Muscle layer of colon (tissue), 2 donors: ENCODE data around the gene LRRC7.

Source experiments
- H3K27ac ChIP-seq: one replicate; pipeline ENCODE4 v1.7.0; 2013; ENCODE audit warnings: low read depth, mild to moderate bottlenecking, low read length, moderate library complexity
- H3K27me3 ChIP-seq, 2 donors: one replicate each; pipeline ENCODE4 v1.7.0; 2013; ENCODE audit warnings: low read length in 2 of 2, mild to moderate bottlenecking in 2 of 2; ENCODE audit not compliant: insufficient read depth in 2 of 2, control insufficient read depth in 1 of 2
- H3K36me3 ChIP-seq: one replicate; pipeline ENCODE4 v1.7.0; 2013; ENCODE audit warnings: mild to moderate bottlenecking, low read length; ENCODE audit not compliant: insufficient read depth
- H3K4me1 ChIP-seq: one replicate; pipeline ENCODE4 v1.7.0; 2013; ENCODE audit warnings: mild to moderate bottlenecking, low read length; ENCODE audit not compliant: insufficient read depth
- H3K4me3 ChIP-seq, 2 donors: one replicate each; pipeline ENCODE4 v1.7.0; 2013; ENCODE audit warnings: low read length in 2 of 2, low read depth in 1 of 2, mild to moderate bottlenecking in 1 of 2, moderate library complexity in 1 of 2
- H3K9ac ChIP-seq: one replicate; pipeline ENCODE4 v1.7.0; 2013; ENCODE audit warnings: low read length
- H3K9me3 ChIP-seq: one replicate; pipeline ENCODE4 v1.7.0; 2013; ENCODE audit warnings: mild to moderate bottlenecking, low read length
- donor health status: abdominal sarcoma.
- donor health status: Adenocarcinoma of cecum.

LRRC7 gene

DNA sequence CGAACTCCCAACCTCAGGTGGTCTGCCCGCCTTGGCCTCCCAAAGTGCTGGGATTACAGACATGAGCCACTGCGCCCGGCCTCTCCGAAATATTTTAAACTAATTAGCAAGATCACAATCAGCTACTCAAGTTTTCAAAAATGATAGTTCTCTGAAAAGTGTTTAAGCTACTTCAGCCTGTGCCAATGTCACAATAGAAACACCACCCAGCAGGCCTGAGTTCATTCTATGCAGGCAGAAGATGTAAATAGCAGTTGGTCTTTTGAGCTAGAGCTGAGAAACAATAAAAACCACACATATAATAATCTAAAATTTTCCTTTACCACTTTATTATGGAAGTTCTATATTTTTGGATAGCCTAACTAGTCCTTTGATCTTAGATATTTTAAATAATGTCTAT, 541.5 kb downstream of the LRRC7 start:
- H3K4me3 ChIP-seq = no peak overlapping the region
- no peak overlapping the region for H3K9ac ChIP-seq
- H3K27ac ChIP-seq = no peak overlapping the region

DNA sequence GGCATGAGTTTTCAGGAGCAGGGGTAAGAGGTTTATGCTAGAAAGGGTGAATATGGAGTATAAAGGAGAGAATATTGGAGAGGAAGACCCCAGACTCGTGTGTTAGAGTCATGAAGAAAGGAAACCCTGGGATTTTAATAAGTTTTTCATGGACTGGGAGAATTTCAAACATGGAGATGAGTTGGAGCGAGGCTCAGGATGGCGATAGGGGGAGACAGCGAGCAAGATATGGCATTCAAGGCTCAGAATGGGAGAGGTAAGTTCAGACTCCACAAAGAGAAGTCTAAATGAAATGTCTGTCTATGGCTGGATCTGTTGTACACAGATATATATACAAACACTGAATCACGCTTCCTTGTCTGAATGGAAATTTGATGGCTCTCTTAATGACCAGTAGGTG, 545.1 kb downstream of the LRRC7 start:
- Histone ChIP-seq H3K9me3 (no peaks in the 10 kb centered on the region), H3K36me3 (no peaks in the 10 kb centered on the region), H3K9ac (no peak overlapping the region), H3K4me1 (no peaks in the 10 kb centered on the region), H3K27ac (no peak overlapping the region), H3K27me3 (no peaks in the 10 kb centered on the region), H3K4me3 (no peak overlapping the region)

More for the DNA sequence above, 541.5 kb downstream of the LRRC7 start:
- Histone ChIP-seq H3K9me3 (no peaks in the 10 kb centered on the region), H3K36me3 (no peaks in the 10 kb centered on the region), H3K4me1 (no peaks in the 10 kb centered on the region), H3K27me3 (no peaks in the 10 kb centered on the region)

- no peak overlapping the region for H3K9ac ChIP-seq
- H3K4me1 ChIP-seq = no peaks in the 10 kb centered on the region
- H3K4me3 ChIP-seq = no peak overlapping the region
- H3K27ac ChIP-seq = no peak overlapping the region
- no peaks in the 10 kb centered on the region for H3K9me3 ChIP-seq
- no peaks in the 10 kb centered on the region for H3K27me3 ChIP-seq
- H3K36me3 ChIP-seq = no peaks in the 10 kb centered on the region
Observed at GRCh38 chr1:70115315-70115714, 547.6 kb downstream of the LRRC7 start.

DNA sequence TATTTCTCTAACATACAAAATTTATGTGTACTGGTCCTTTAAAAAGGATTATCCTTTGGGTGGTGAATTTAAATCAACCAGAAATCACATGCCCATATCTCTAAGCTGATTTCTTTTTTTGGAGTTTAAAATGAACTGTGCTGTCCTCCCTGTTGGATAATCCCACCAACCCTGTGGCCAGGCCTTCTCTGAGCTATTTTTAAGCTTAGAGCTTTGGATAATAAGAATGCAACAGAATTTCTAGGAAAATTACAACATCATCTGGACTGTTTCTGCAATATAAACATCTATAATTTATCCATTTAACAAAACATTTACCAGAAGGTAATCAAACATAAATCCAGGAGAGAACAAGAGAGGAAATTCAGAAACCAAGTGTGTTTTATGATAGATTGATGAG, 549.3 kb downstream of the LRRC7 start:
- H3K9me3 ChIP-seq = no peaks in the 10 kb centered on the region

DNA sequence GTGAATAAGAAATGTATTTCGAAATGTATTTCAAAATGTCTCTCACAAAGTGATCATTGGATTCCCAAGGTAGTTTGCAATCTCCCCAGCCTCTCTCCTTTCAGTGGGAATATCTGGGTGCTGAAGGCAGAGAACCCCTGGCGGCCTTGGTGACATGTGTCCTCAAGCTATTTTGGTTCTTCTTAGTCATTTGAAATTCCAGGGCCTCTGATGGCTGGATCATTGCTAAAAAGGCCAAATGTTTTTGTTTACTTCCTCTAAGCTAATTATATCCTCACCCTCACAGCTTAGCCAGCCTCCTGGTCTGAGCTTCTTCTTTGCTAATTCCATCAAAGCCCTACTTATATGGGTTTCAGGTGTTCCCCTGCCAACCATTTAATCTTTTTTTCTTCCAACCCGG, 566.4 kb downstream of the LRRC7 start:
- no peak overlapping the region for H3K27ac ChIP-seq

More for the DNA sequence above, 549.3 kb downstream of the LRRC7 start:
- Histone ChIP-seq H3K9ac (no peak overlapping the region), H3K4me1 (no peaks in the 10 kb centered on the region), H3K27me3 (no peaks in the 10 kb centered on the region), H3K4me3 (no peak overlapping the region), H3K27ac (no peak overlapping the region), H3K36me3 (no peaks in the 10 kb centered on the region)

GRCh38 chr1:70140343-70140742, 572.6 kb downstream of the LRRC7 start:
- Histone ChIP-seq H3K36me3 (no peaks in the 10 kb centered on the region), H3K27ac (no peak overlapping the region), H3K4me3 (no peak overlapping the region), H3K27me3 (no peaks in the 10 kb centered on the region), H3K9me3 (no peaks in the 10 kb centered on the region), H3K4me1 (peaks cover 18% of the 10 kb centered on the region), H3K9ac (no peak overlapping the region)

More for the DNA sequence above, 566.4 kb downstream of the LRRC7 start:
- Histone ChIP-seq H3K9me3 (no peaks in the 10 kb centered on the region), H3K27me3 (no peaks in the 10 kb centered on the region), H3K36me3 (no peaks in the 10 kb centered on the region), H3K9ac (no peak overlapping the region), H3K4me1 (no peaks in the 10 kb centered on the region), H3K4me3 (no peak overlapping the region)

GRCh38 chr1:70140894-70141293, 573.2 kb downstream of the LRRC7 start:
- H3K9me3 ChIP-seq = no peaks in the 10 kb centered on the region
- no peaks in the 10 kb centered on the region for H3K27me3 ChIP-seq
- H3K36me3 ChIP-seq = no peaks in the 10 kb centered on the region
- H3K9ac ChIP-seq = no peak overlapping the region
- peaks cover 18% of the 10 kb centered on the region for H3K4me1 ChIP-seq
- no peak overlapping the region for H3K4me3 ChIP-seq
- no peak overlapping the region for H3K27ac ChIP-seq

DNA sequence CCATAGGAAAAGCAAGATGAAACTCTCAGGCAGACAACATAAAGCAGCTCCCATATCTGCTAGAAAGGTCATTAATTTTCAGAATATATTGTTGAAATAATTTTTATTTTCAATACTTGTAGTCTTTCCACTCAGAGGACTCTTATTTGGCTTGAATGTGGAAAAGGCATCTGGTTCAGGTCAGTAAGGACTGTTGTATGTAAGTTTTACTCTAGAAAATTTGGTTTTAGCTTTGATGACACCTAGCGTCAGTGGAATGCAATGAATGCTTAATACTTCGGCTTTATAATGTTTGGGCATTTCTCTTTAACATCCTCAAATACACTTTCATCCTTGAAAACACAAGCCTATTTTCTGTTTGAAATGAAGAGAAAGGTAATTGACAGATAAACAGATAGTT, 574.4 kb downstream of the LRRC7 start:
- Histone ChIP-seq H3K36me3 (no peaks in the 10 kb centered on the region), H3K4me3 (no peak overlapping the region), H3K9ac (no peak overlapping the region), H3K4me1 (peaks cover 18% of the 10 kb centered on the region), H3K27ac (no peak overlapping the region), H3K9me3 (no peaks in the 10 kb centered on the region), H3K27me3 (no peaks in the 10 kb centered on the region)

- Histone ChIP-seq H3K27ac (no peak overlapping the region), H3K9me3 (no peaks in the 10 kb centered on the region), H3K4me1 (peaks cover 18% of the 10 kb centered on the region)
Observed at GRCh38 chr1:70143048-70143659, 575.4 kb downstream of the LRRC7 start.

GRCh38 chr1:70146488-70146887, 578.8 kb downstream of the LRRC7 start:
- Histone ChIP-seq H3K27ac (no peak overlapping the region), H3K36me3 (peaks cover 6% of the 10 kb centered on the region), H3K4me3 (no peak overlapping the region), H3K4me1 (peaks cover 6% of the 10 kb centered on the region), H3K9me3 (no peaks in the 10 kb centered on the region), H3K27me3 (no peaks in the 10 kb centered on the region), H3K9ac (no peak overlapping the region)

More at GRCh38 chr1:70143048-70143659, 575.4 kb downstream of the LRRC7 start:
- Histone ChIP-seq H3K9ac (no peak overlapping the region), H3K36me3 (no peaks in the 10 kb centered on the region), H3K27me3 (no peaks in the 10 kb centered on the region), H3K4me3 (no peak overlapping the region)

- H3K27ac ChIP-seq = no peak overlapping the region
- H3K36me3 ChIP-seq = peaks cover 6% of the 10 kb centered on the region
Observed at GRCh38 chr1:70150444-70150843, 582.7 kb downstream of the LRRC7 start.

DNA sequence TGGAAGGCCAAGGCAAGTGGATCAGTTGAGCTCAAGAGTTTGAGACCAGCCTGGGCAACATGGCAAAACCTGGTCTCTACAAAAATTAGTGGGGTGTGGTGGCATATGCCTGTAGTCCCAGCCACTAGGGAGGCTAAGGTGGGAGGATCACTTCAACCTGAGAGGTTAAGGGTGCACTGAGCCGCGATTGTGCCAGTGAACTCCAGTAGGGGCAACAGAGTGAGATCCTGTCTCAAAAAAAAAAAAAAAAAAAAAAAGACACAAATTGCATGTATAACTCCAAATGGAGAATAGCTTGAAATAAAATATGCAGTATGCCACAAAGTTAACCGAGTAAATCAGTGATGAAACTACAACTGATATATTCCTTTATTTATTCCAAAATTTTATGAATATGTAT, 586.0 kb downstream of the LRRC7 start:
- H3K4me3 ChIP-seq = no peak overlapping the region
- peaks cover 6% of the 10 kb centered on the region for H3K36me3 ChIP-seq
- H3K9me3 ChIP-seq = no peaks in the 10 kb centered on the region
- H3K27me3 ChIP-seq = no peaks in the 10 kb centered on the region
- no peak overlapping the region for H3K9ac ChIP-seq
- H3K27ac ChIP-seq = no peak overlapping the region
- H3K4me1 ChIP-seq = no peaks in the 10 kb centered on the region

More at GRCh38 chr1:70150444-70150843, 582.7 kb downstream of the LRRC7 start:
- H3K4me3 ChIP-seq = no peak overlapping the region
- no peaks in the 10 kb centered on the region for H3K4me1 ChIP-seq
- H3K9ac ChIP-seq = no peak overlapping the region
- no peaks in the 10 kb centered on the region for H3K9me3 ChIP-seq
- no peaks in the 10 kb centered on the region for H3K27me3 ChIP-seq
